Right lung (tissue), 5 donors: ENCODE results near the gene LST1. TPM values are rescaled to one million over a fixed set of nuclear protein-coding genes. Genes with fewer than 3 reads are reported as not detected.

Experiments used
- polyA plus RNA-seq, 5 donors: library from polyadenylated mRNA; unstranded; fragments of 120-200 nt; gene quantifications; one replicate each; pipeline versions ENCODE4 v1.2.1 to v1.2.3, GENCODE V29; 2013; ENCODE audit warnings: inconsistent platforms in 1 of 5, low replicate concordance in 1 of 5; ENCODE audit not compliant: insufficient read length in 5 of 5, insufficient read depth in 1 of 5

LST1 gene
- polyA plus RNA-seq, 5 donors = 5.4 to 9.2 (median 6.6) TPM

Other genes with a start within 250 kb of the LST1 start
- 100 to 1,000 TPM; 302 to 419 (median 365) TPM for gene HLA-B, start 229.1 kb upstream of the LST1 start, polyA plus RNA-seq
- gene MICA, start 182.7 kb upstream of the LST1 start, polyA plus RNA-seq = 10 to 100 TPM; 12.8 to 16.5 (median 15.5) TPM
- 1 to 10 TPM in 4 of 5 donors, under 1 TPM in 1; 0.75 to 3.3 (median 1.8) TPM for gene MICB, start 88.1 kb upstream of the LST1 start, polyA plus RNA-seq
- under 1 TPM in 1 of 5 donors, not detected in 4; 0.16 TPM for gene MCCD1, start 57.3 kb upstream of the LST1 start, polyA plus RNA-seq
- 100 to 1,000 TPM; 573 to 737 (median 621) TPM for gene DDX39B, start 44.3 kb upstream of the LST1 start, polyA plus RNA-seq
- gene ATP6V1G2, start 39.7 kb upstream of the LST1 start, polyA plus RNA-seq = 1 to 10 TPM; 2.6 to 6.4 (median 4.1) TPM
- 10 to 100 TPM; 16.7 to 26.2 (median 20.0) TPM for gene NFKBIL1, start 38.7 kb upstream of the LST1 start, polyA plus RNA-seq
- gene LTA, start 14.0 kb upstream of the LST1 start, polyA plus RNA-seq = under 1 TPM; 0.16 to 0.52 (median 0.35) TPM
- gene TNF, start 10.7 kb upstream of the LST1 start, polyA plus RNA-seq = under 1 TPM in 4 of 5 donors, not detected in 1; 0.21 to 0.48 (median 0.23) TPM
- 1 to 10 TPM; 2.4 to 4.7 (median 2.5) TPM for gene LTB, start 3.9 kb upstream of the LST1 start, polyA plus RNA-seq
- under 1 TPM in 4 of 5 donors, not detected in 1; 0.21 to 0.73 (median 0.39) TPM for gene NCR3, start 6.7 kb downstream of the LST1 start, polyA plus RNA-seq
- 10 to 100 TPM; 18.6 to 25.9 (median 21.7) TPM for gene AIF1, start 29.0 kb downstream of the LST1 start, polyA plus RNA-seq
- gene PRRC2A, start 34.4 kb downstream of the LST1 start, polyA plus RNA-seq = 100 to 1,000 TPM; 128 to 193 (median 141) TPM
- gene BAG6, start 66.4 kb downstream of the LST1 start, polyA plus RNA-seq = 100 to 1,000 TPM; 171 to 262 (median 214) TPM
- 10 to 100 TPM in 1 of 5 donors, 1 to 10 TPM in 4; 4.5 to 12.0 (median 6.3) TPM for gene APOM, start 69.6 kb downstream of the LST1 start, polyA plus RNA-seq
- gene C6orf47, start 74.5 kb downstream of the LST1 start, polyA plus RNA-seq = 10 to 100 TPM; 15.3 to 19.6 (median 16.6) TPM
- 10 to 100 TPM; 17.9 to 23.6 (median 21.5) TPM for gene GPANK1, start 78.7 kb downstream of the LST1 start, polyA plus RNA-seq
- 100 to 1,000 TPM; 172 to 193 (median 189) TPM for gene CSNK2B, start 79.8 kb downstream of the LST1 start, polyA plus RNA-seq
- 10 to 100 TPM; 24.1 to 40.6 (median 31.2) TPM for gene LY6G5B, start 83.7 kb downstream of the LST1 start, polyA plus RNA-seq
- gene LY6G5C, start 94.8 kb downstream of the LST1 start, polyA plus RNA-seq = 1 to 10 TPM; 2.7 to 5.0 (median 4.4) TPM
- gene ABHD16A, start 117.0 kb downstream of the LST1 start, polyA plus RNA-seq = 10 to 100 TPM; 48.7 to 64.2 (median 59.9) TPM
- 1 to 10 TPM in 3 of 5 donors, under 1 TPM in 1, not detected in 1; 0.88 to 1.5 (median 1.2) TPM for gene LY6G6F, start 120.6 kb downstream of the LST1 start, polyA plus RNA-seq
- under 1 TPM in 3 of 5 donors, not detected in 2; 0.48 to 0.88 (median 0.80) TPM for gene LY6G6D, start 129.1 kb downstream of the LST1 start, polyA plus RNA-seq
- under 1 TPM; 0.39 to 0.93 (median 0.65) TPM for gene LY6G6C, start 135.5 kb downstream of the LST1 start, polyA plus RNA-seq
- 1 to 10 TPM; 2.4 to 3.8 (median 3.0) TPM for gene MPIG6B, start 137.1 kb downstream of the LST1 start, polyA plus RNA-seq
- 100 to 1,000 TPM; 137 to 213 (median 159) TPM for gene DDAH2, start 143.0 kb downstream of the LST1 start, polyA plus RNA-seq
- gene CLIC1, start 150.3 kb downstream of the LST1 start, polyA plus RNA-seq = 100 to 1,000 TPM; 265 to 287 (median 272) TPM
- gene MSH5, start 153.7 kb downstream of the LST1 start, polyA plus RNA-seq = 10 to 100 TPM; 27.3 to 45.6 (median 29.6) TPM
- gene SAPCD1, start 176.4 kb downstream of the LST1 start, polyA plus RNA-seq = 10 to 100 TPM in 1 of 5 donors, 1 to 10 TPM in 4; 6.6 to 12.2 (median 8.2) TPM
- 1 to 10 TPM; 1.6 to 3.7 (median 2.0) TPM for gene VWA7, start 191.1 kb downstream of the LST1 start, polyA plus RNA-seq
- gene VARS1, start 209.5 kb downstream of the LST1 start, polyA plus RNA-seq = 10 to 100 TPM; 32.5 to 52.1 (median 38.9) TPM
- 10 to 100 TPM; 78.9 to 89.9 (median 81.8) TPM for gene LSM2, start 220.7 kb downstream of the LST1 start, polyA plus RNA-seq
- 1 to 10 TPM; 2.9 to 4.6 (median 3.5) TPM for gene HSPA1L, start 229.0 kb downstream of the LST1 start, polyA plus RNA-seq
- 100 to 1,000 TPM in 2 of 5 donors, 10 to 100 TPM in 3; 56.8 to 137 (median 68.3) TPM for gene HSPA1A, start 229.3 kb downstream of the LST1 start, polyA plus RNA-seq
- gene HSPA1B, start 241.5 kb downstream of the LST1 start, polyA plus RNA-seq = 100 to 1,000 TPM in 2 of 5 donors, 10 to 100 TPM in 3; 63.8 to 137 (median 79.9) TPM